Erythroblast (primary cell): ENCODE data around the gene PITPNM1.

ENCODE experiments used
- GATA1 ChIP-seq: IDR thresholded peaks from 2 replicates; pipeline ENCODE4 v1.6.1; 2011; ENCODE audit warnings: low read depth, mild to moderate bottlenecking, control low read depth, low read length, moderate library complexity
- POLR2A ChIP-seq: IDR thresholded peaks from 2 replicates; pipeline ENCODE4 v1.6.1; 2011; ENCODE audit warnings: mild to moderate bottlenecking, low read length

GRCh38 chr11:67520856-67521824 is 16.0 kb upstream of the PITPNM1 start:
- TF ChIP-seq POLR2A, result no peak
- TF ChIP-seq GATA1, result no peak
